ENCODE results near the gene CYYR1.

CYYR1 gene

DNA sequence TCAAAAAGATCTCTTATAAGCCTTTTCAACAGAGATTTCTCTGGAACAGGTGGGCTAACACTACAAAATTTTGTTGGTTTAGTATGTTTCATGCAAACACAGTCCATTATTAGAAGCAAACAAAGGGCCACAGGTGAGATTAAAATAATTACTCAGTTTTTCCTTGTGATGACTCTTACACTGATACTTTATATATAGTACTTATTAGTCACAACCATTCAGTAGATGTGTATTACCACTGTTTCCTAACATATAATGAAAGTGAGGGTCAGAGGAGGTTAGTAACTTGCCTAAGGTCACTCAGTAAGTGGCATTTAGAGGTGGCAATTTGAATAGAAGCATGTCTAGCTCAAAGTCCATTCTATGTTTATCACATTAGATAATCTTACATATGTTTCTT, 44.2 kb downstream of the CYYR1 start:
- Histone ChIP-seq H2BK120ac (ENCODE audit: insufficient read depth, low read length, poor library complexity) (no peak overlapping the region), H2AK5ac (ENCODE audit: low read length) (no peak overlapping the region), H3K9ac (ENCODE audit: low read length) (no peak overlapping the region), H3K4me3 (ENCODE audit: low read depth, low read length) (no peak overlapping the region), H3K79me2 (ENCODE audit: control insufficient read depth, insufficient read depth, low read length, poor library complexity) (no peaks in the 10 kb centered on the region), H3K23ac (ENCODE audit: low read length) (no peak overlapping the region), H3K4ac (ENCODE audit: low read depth, low read length) (no peak overlapping the region), H4K91ac (ENCODE audit: low read depth, low read length) (no peak overlapping the region), H3K4me1 (ENCODE audit: control insufficient read depth in 1 of 2, insufficient read depth in 2 of 2, low read length in 2 of 2) (no peaks in the 10 kb centered on the region), H2AFZ (ENCODE audit: insufficient read depth, low read length, poor library complexity) (no peak overlapping the region), H2BK5ac (ENCODE audit: low read depth, low read length, poor library complexity) (no peak overlapping the region), H4K12ac (ENCODE audit: low read depth, low read length) (no peak overlapping the region), H3K14ac (ENCODE audit: low read length) (no peak overlapping the region), H3K27me3 (ENCODE audit: insufficient read depth, low read length) (no peaks in the 10 kb centered on the region), H3K36me3 (ENCODE audit: control insufficient read depth in 1 of 2, insufficient read depth in 2 of 2, low read length in 2 of 2) (no peaks in the 10 kb centered on the region), H3K4me2 (ENCODE audit: low read length) (no peak overlapping the region), H3K27ac (ENCODE audit: low read depth, low read length) (no peak overlapping the region), H3K79me1 (ENCODE audit: low read length) (no peaks in the 10 kb centered on the region), H2BK12ac (ENCODE audit: low read length) (no peak overlapping the region), H4K8ac (ENCODE audit: low read depth, low read length) (no peak overlapping the region), H3K9me3 (ENCODE audit: insufficient read depth, low read depth, low read length) (no peaks in the 10 kb centered on the region), H3K18ac (ENCODE audit: low read length) (no peak overlapping the region)
- DNase-seq, result no peak

DNA sequence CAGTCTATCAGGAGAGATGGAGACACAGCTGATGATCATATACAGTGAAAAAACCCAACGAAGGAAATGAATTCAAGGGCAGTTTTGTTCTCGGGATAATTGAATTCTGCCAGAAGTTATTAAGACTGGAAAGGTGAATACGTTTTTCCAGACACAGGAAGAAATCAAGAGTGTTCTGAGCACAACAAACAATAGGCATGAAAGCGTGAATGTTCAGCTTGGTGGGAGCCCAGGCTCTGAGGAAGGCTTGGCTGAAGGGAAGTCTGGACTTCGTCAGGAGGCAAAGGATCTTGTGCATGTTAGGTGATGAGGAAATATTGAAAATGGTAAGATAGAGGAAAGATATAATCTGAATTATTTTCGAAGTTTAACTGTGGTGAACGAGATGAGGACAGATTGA, 50.4 kb downstream of the CYYR1 start:
- H2AFZ ChIP-seq (ENCODE audit: insufficient read depth, low read length, poor library complexity), result no peak overlapping the region
- H3K36me3 ChIP-seq (ENCODE audit: control insufficient read depth in 1 of 2, insufficient read depth in 2 of 2, low read length in 2 of 2), result no peaks in the 10 kb centered on the region
- H2BK5ac ChIP-seq (ENCODE audit: low read depth, low read length, poor library complexity), result no peak overlapping the region
- H4K12ac ChIP-seq (ENCODE audit: low read depth, low read length), result no peak overlapping the region
- H4K91ac ChIP-seq (ENCODE audit: low read depth, low read length), result no peak overlapping the region
- no peak overlapping the region for H3K23ac ChIP-seq (ENCODE audit: low read length)
- H3K4me3 ChIP-seq (ENCODE audit: low read depth, low read length), result no peak overlapping the region
- no peaks in the 10 kb centered on the region for H3K79me2 ChIP-seq (ENCODE audit: control insufficient read depth, insufficient read depth, low read length, poor library complexity)
- peak overlapping the region; percentile 65 for H3K27ac ChIP-seq (ENCODE audit: low read depth, low read length)
- no peak overlapping the region for H3K4me2 ChIP-seq (ENCODE audit: low read length)
- H3K14ac ChIP-seq (ENCODE audit: low read length), result no peak overlapping the region
- H3K4me1 ChIP-seq (ENCODE audit: control insufficient read depth in 1 of 2, insufficient read depth in 2 of 2, low read length in 2 of 2), result peaks cover 0 to 6% of the 10 kb centered on the region in 2 experiments
- no peak overlapping the region for H3K18ac ChIP-seq (ENCODE audit: low read length)
- no peak overlapping the region for H4K8ac ChIP-seq (ENCODE audit: low read depth, low read length)
- no peak overlapping the region for H2BK12ac ChIP-seq (ENCODE audit: low read length)
- H2BK120ac ChIP-seq (ENCODE audit: insufficient read depth, low read length, poor library complexity), result no peak overlapping the region
- H3K27me3 ChIP-seq (ENCODE audit: insufficient read depth, low read length), result no peaks in the 10 kb centered on the region
- H3K79me1 ChIP-seq (ENCODE audit: low read length), result no peaks in the 10 kb centered on the region
- no peak overlapping the region for H3K9ac ChIP-seq (ENCODE audit: low read length)
- no peak for DNase-seq
- no peak overlapping the region for H3K4ac ChIP-seq (ENCODE audit: low read depth, low read length)
- H3K9me3 ChIP-seq (ENCODE audit: insufficient read depth, low read depth, low read length), result no peaks in the 10 kb centered on the region
- H2AK5ac ChIP-seq (ENCODE audit: low read length), result no peak overlapping the region
- WGBS (ENCODE audit: extremely low coverage, insufficient coverage, insufficient read length), result 100% methylated on average over 2 of the region's 7 CpGs

DNA sequence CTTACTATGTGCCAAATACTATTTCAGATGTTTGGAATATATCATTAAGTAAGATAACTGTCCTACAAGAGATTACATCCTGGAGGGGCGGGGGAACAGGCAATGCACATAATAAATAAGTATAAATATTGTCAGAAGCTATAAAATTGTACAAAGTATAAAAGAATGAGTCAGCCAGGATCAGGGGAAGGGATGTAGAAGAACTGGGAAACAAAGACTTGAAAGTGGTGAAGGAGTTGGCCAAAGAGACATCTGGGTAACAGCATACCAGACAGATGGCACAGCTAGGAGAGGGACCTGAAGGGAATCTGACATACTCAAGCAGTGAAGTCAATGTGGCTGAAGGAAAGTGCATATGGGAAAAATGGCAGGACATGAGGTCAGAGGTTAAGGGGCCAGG, 53.9 kb downstream of the CYYR1 start:
- no peak overlapping the region for H3K14ac ChIP-seq (ENCODE audit: low read length)
- no peak overlapping the region for H2BK12ac ChIP-seq (ENCODE audit: low read length)
- H4K8ac ChIP-seq (ENCODE audit: low read depth, low read length), result no peak overlapping the region
- no peak overlapping the region for H3K27ac ChIP-seq (ENCODE audit: low read depth, low read length)
- H3K27me3 ChIP-seq (ENCODE audit: insufficient read depth, low read length), result no peaks in the 10 kb centered on the region
- peaks cover 0 to 6% of the 10 kb centered on the region in 2 experiments for H3K4me1 ChIP-seq (ENCODE audit: control insufficient read depth in 1 of 2, insufficient read depth in 2 of 2, low read length in 2 of 2)
- no peak overlapping the region for H3K4me3 ChIP-seq (ENCODE audit: low read depth, low read length)
- H3K18ac ChIP-seq (ENCODE audit: low read length), result no peak overlapping the region
- no peak overlapping the region for H2AK5ac ChIP-seq (ENCODE audit: low read length)
- no peak overlapping the region for H3K9ac ChIP-seq (ENCODE audit: low read length)
- H3K4me2 ChIP-seq (ENCODE audit: low read length), result no peak overlapping the region
- no peak overlapping the region for H2BK120ac ChIP-seq (ENCODE audit: insufficient read depth, low read length, poor library complexity)
- H2BK5ac ChIP-seq (ENCODE audit: low read depth, low read length, poor library complexity), result no peak overlapping the region
- DNase-seq, result no peak
- H2AFZ ChIP-seq (ENCODE audit: insufficient read depth, low read length, poor library complexity), result no peak overlapping the region
- no peaks in the 10 kb centered on the region for H3K79me1 ChIP-seq (ENCODE audit: low read length)
- H3K79me2 ChIP-seq (ENCODE audit: control insufficient read depth, insufficient read depth, low read length, poor library complexity), result no peaks in the 10 kb centered on the region
- no peak overlapping the region for H3K4ac ChIP-seq (ENCODE audit: low read depth, low read length)
- no peaks in the 10 kb centered on the region for H3K36me3 ChIP-seq (ENCODE audit: control insufficient read depth in 1 of 2, insufficient read depth in 2 of 2, low read length in 2 of 2)
- no peak overlapping the region for H4K91ac ChIP-seq (ENCODE audit: low read depth, low read length)
- no CpG with 5 or more reads among the region's 1 CpG for WGBS (ENCODE audit: extremely low coverage, insufficient coverage, insufficient read length)
- H4K12ac ChIP-seq (ENCODE audit: low read depth, low read length), result no peak overlapping the region
- no peak overlapping the region for H3K23ac ChIP-seq (ENCODE audit: low read length)
- no peaks in the 10 kb centered on the region for H3K9me3 ChIP-seq (ENCODE audit: insufficient read depth, low read depth, low read length)

DNA sequence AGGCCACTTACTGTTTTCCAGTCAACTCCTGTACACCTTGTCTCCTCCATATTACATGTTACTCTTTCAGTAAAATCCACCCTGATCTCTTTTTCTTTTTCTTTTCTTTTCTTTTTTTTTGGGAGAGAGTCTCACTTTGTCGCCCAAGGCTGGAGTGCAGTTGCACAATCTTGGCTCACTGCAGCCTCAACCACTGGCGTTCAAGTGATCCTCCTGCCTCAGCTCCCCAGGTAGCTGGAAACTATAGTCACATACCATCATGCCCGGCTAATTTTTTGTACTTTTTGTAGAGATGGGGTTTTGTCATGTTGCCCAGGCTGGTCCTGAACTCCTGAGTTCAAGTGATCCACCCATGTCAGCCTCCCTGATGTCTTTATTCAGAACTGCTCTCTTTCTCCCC, 57.8 kb downstream of the CYYR1 start:
- Histone ChIP-seq H3K79me2 (ENCODE audit: control insufficient read depth, insufficient read depth, low read length, poor library complexity) (no peaks in the 10 kb centered on the region), H3K27ac (ENCODE audit: low read depth, low read length) (no peak overlapping the region), H3K18ac (ENCODE audit: low read length) (no peak overlapping the region), H4K12ac (ENCODE audit: low read depth, low read length) (no peak overlapping the region), H3K9ac (ENCODE audit: low read length) (no peak overlapping the region), H3K36me3 (ENCODE audit: control insufficient read depth in 1 of 2, insufficient read depth in 2 of 2, low read length in 2 of 2) (no peaks in the 10 kb centered on the region), H4K8ac (ENCODE audit: low read depth, low read length) (no peak overlapping the region), H3K4ac (ENCODE audit: low read depth, low read length) (no peak overlapping the region), H3K9me3 (ENCODE audit: insufficient read depth, low read depth, low read length) (no peaks in the 10 kb centered on the region), H4K91ac (ENCODE audit: low read depth, low read length) (no peak overlapping the region), H3K27me3 (ENCODE audit: insufficient read depth, low read length) (no peaks in the 10 kb centered on the region), H2BK12ac (ENCODE audit: low read length) (no peak overlapping the region), H3K4me2 (ENCODE audit: low read length) (no peak overlapping the region), H3K79me1 (ENCODE audit: low read length) (no peaks in the 10 kb centered on the region), H3K4me1 (ENCODE audit: control insufficient read depth in 1 of 2, insufficient read depth in 2 of 2, low read length in 2 of 2) (peaks cover 0 to 3% of the 10 kb centered on the region in 2 experiments), H2AK5ac (ENCODE audit: low read length) (no peak overlapping the region), H2BK120ac (ENCODE audit: insufficient read depth, low read length, poor library complexity) (no peak overlapping the region), H3K4me3 (ENCODE audit: low read depth, low read length) (no peak overlapping the region), H3K14ac (ENCODE audit: low read length) (no peak overlapping the region), H2AFZ (ENCODE audit: insufficient read depth, low read length, poor library complexity) (no peak overlapping the region), H3K23ac (ENCODE audit: low read length) (no peak overlapping the region), H2BK5ac (ENCODE audit: low read depth, low read length, poor library complexity) (no peak overlapping the region)
- whole genome bisulfite sequencing (ENCODE audit: extremely low coverage, insufficient coverage, insufficient read length), result no CpG with 5 or more reads among the region's 3 CpGs
- DNase-seq, result no peak
